Measurements from ENCODE around the gene DCLRE1A. TPM values are rescaled to one million over a fixed set of nuclear protein-coding genes. Genes with fewer than 3 reads are reported as not detected.

Gene DCLRE1A
- total RNA-seq, result 1.9 and 2.4 TPM in 2 replicates
- total RNA-seq (2013), result 5.4 TPM
- 1.4 and 1.6 TPM in 2 replicates for polyA plus RNA-seq
- 1.4 and 1.7 TPM in 2 replicates for polyA minus RNA-seq

GRCh38 chr10:113854013-113854760 lies at the start of gene DCLRE1A, which contains the start of gene NHLRC2:
TSS of gene DCLRE1A (minus strand) at chr10:113854082. CDS start at chr10:113853182, 900 bp downstream.
TSS of gene NHLRC2 (plus strand) at chr10:113854661. CDS start at chr10:113854873, 212 bp downstream.
- ATAC-seq (ENCODE audit: low read depth) (peak; percentile 70), DNase-seq (peak; percentile 89)
- ChIA-PET CTCF (no interaction called here), POLR2A (no interaction called here)
- Histone ChIP-seq H3K9ac (ENCODE audit: low read length) (peak within 1 kb of the TSS; percentile 89), H3K9me3 (ENCODE audit: control extremely low read depth in 1 of 3, control insufficient read depth in 2 of 3, insufficient read depth in 1 of 3, low read length in 2 of 3) (no peaks in the 10 kb centered on the region), H3K4me2 (replicated peaks; ENCODE audit: low read depth, low read length, poor library complexity, severe bottlenecking) (peak within 1 kb of the TSS; percentile 73), H3K4me3 (ENCODE audit: control extremely low read depth in 1 of 5, extremely low read depth in 1 of 5, insufficient read depth in 1 of 5, low read depth in 2 of 5, low read length in 4 of 5) (peak within 1 kb of the TSS; percentile 86 to 98 (median 90)), H3K27ac (ENCODE audit: low read length in 2 of 2) (peak within 1 kb of the TSS; percentile 86 to 95), H4K20me1 (ENCODE audit: control insufficient read depth, insufficient read depth, low read length, poor library complexity, severe bottlenecking) (no peaks in the 10 kb centered on the region), H2AFZ (ENCODE audit: insufficient read depth, low read depth, low read length, poor library complexity, severe bottlenecking) (peak within 1 kb of the TSS; percentile 97), H3K79me2 (ENCODE audit: control insufficient read depth, insufficient read depth, low read length) (peaks cover 46% of the 10 kb centered on the region), H3K36me3 (replicated peaks in 1 of 2; ENCODE audit: control extremely low read depth in 1 of 2, control insufficient read depth in 1 of 2, extremely low read depth in 1 of 2, insufficient read depth in 2 of 2, low read length in 1 of 2) (no peaks in the 10 kb centered on the region), H3K27me3 (replicated peaks in 1 of 4; ENCODE audit: control extremely low read depth in 1 of 4, control insufficient read depth in 3 of 4, insufficient read depth in 4 of 4, low read length in 3 of 4) (no peaks in the 10 kb centered on the region), H3K4me1 (ENCODE audit: control insufficient read depth in 2 of 2, insufficient read depth in 2 of 2, low read length in 2 of 2) (peaks cover 23 to 33% of the 10 kb centered on the region in 2 donors)
- TF ChIP-seq EZH2 (IDR thresholded peaks at IDR 0.05; ENCODE audit: borderline replicate concordance, insufficient read depth, low read depth, low read length, poor library complexity, severe bottlenecking) (no peak), CTCF (IDR thresholded peaks at IDR 0.05) (no peak)
- peak within 1 kb of the TSS; percentile 99 for H3K27ac Mint-ChIP-seq
- intact Hi-C loops (cut with micrococcal nuclease), result loop anchor here (2.0 kb wide), 2 partner anchors 321 to 967 kb away; partner anchors contain the start of genes CCDC186 and FHIP2A
- 0% methylated on average over 22 of the region's 39 CpGs for WGBS (ENCODE audit: insufficient coverage)
- peak within 1 kb of the TSS; percentile 96 for H3K4me3 Mint-ChIP-seq
- H3K9me3 Mint-ChIP-seq (ENCODE audit: insufficient read depth), result no peaks in the 10 kb centered on the region
- no peaks in the 10 kb centered on the region for H3K27me3 Mint-ChIP-seq
- peaks cover 48% of the 10 kb centered on the region for H3K4me1 Mint-ChIP-seq

Data from B cell (primary cell).